ENCODE data around the gene UVRAG.

DNA sequence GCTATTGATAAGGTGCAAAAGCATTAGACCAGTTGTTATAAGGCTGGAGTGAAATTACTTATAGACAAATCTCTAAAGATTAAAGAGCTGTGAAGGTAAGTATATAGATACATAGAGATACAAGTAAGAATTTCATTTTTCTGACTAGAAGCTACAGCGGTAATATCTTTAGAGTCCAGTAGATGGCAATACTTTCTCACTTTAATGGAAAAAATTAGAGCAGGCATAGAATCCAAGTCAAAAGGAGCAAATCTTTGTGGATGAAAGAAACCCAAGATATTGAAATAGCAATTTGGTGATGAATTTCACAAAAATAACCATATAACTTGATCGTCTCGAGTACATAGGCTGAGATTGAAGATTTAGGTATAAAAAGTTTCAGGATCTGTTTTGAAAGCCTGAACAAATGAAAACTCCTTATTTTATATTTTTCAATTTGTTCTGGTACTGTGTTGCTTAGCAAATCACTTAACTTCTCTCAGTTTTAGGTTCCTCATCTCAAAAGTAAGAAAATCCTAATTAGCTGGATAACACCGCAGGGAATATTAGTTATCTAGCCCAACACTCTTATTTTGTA, 81.9 kb downstream of the UVRAG start:
- TF ChIP-seq, protein P1, sequence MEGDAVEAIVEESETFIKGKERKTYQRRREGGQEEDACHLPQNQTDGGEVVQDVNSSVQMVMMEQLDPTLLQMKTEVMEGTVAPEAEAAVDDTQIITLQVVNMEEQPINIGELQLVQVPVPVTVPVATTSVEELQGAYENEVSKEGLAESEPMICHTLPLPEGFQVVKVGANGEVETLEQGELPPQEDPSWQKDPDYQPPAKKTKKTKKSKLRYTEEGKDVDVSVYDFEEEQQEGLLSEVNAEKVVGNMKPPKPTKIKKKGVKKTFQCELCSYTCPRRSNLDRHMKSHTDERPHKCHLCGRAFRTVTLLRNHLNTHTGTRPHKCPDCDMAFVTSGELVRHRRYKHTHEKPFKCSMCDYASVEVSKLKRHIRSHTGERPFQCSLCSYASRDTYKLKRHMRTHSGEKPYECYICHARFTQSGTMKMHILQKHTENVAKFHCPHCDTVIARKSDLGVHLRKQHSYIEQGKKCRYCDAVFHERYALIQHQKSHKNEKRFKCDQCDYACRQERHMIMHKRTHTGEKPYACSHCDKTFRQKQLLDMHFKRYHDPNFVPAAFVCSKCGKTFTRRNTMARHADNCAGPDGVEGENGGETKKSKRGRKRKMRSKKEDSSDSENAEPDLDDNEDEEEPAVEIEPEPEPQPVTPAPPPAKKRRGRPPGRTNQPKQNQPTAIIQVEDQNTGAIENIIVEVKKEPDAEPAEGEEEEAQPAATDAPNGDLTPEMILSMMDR (IDR thresholded peaks at IDR 0.05 in 4 of 5, conservative IDR thresholded peaks at IDR 0.05 in 1 of 5) = peak; percentile 61 to 74 (median 63)
- no peak for TF ChIP-seq POLR2A (IDR thresholded peaks at IDR 0.05)

Data from gastrocnemius medialis (tissue), 4 donors.